ENCODE results near the gene TPPP.

The TPPP gene

DNA sequence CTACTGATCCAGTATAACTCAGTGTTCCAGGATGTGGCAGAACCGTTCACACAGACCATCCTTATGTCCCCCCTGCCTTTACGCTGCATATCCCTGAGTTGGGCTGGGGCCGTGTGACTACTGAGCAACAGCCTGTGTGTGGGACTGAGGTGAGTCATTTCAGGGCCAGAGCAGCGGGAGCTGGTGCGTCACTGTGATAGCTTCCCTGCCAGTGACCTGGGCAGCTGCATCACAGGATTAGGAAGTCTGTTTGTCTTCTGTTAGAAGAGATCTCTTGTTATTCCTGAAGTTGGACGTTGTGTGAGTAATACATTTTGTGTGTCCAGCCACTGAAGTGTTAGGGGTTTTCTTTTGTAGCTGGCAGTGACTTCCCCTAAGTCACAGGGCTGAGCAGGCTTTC lies 35.6 kb downstream of the TPPP start:
- H3K4me2 ChIP-seq (ENCODE audit: low read length): no peak overlapping the region
- H3K9me3 ChIP-seq (replicated peaks; ENCODE audit: low read length): no peaks in the 10 kb centered on the region
- no peak overlapping the region for H3K4me3 ChIP-seq (ENCODE audit: low read length)
- no peak overlapping the region for H3K9ac ChIP-seq (ENCODE audit: low read depth, low read length)
- peaks cover 18% of the 10 kb centered on the region for H3K36me3 ChIP-seq (ENCODE audit: insufficient read depth, low read length)
- H3K4me1 ChIP-seq (ENCODE audit: control insufficient read depth, insufficient read depth, low read length): no peaks in the 10 kb centered on the region
- H3K27me3 ChIP-seq (ENCODE audit: control insufficient read depth, insufficient read depth, low read length): no peaks in the 10 kb centered on the region

DNA sequence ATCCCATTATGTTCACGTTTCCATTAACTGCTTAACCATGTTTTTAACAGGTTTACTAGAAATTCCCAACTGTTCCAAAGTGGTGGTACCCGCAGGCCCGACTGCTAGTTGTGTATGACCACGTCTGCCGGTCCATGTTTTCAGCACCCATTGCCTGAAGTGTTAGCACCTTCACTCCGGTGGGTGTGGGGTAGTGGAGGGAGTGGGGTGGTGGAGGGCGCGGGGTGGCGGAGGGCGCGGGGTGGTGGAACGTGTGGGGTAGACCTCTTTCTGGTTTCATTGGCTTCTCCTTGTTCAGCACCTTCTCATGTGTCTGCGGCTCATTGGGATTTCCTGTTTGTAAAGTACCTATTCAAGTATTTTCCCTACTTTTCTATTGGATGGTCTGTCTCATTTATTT lies 37.7 kb downstream of the TPPP start:
- no peaks in the 10 kb centered on the region for H3K4me1 ChIP-seq (ENCODE audit: control insufficient read depth, insufficient read depth, low read length)
- H3K9me3 ChIP-seq (replicated peaks; ENCODE audit: low read length): no peaks in the 10 kb centered on the region
- H3K36me3 ChIP-seq (ENCODE audit: insufficient read depth, low read length): peaks cover 16% of the 10 kb centered on the region
- H3K9ac ChIP-seq (ENCODE audit: low read depth, low read length): no peak overlapping the region
- no peak overlapping the region for H3K4me3 ChIP-seq (ENCODE audit: low read length)
- H3K27me3 ChIP-seq (ENCODE audit: control insufficient read depth, insufficient read depth, low read length): no peaks in the 10 kb centered on the region
- no peak overlapping the region for H3K4me2 ChIP-seq (ENCODE audit: low read length)

DNA sequence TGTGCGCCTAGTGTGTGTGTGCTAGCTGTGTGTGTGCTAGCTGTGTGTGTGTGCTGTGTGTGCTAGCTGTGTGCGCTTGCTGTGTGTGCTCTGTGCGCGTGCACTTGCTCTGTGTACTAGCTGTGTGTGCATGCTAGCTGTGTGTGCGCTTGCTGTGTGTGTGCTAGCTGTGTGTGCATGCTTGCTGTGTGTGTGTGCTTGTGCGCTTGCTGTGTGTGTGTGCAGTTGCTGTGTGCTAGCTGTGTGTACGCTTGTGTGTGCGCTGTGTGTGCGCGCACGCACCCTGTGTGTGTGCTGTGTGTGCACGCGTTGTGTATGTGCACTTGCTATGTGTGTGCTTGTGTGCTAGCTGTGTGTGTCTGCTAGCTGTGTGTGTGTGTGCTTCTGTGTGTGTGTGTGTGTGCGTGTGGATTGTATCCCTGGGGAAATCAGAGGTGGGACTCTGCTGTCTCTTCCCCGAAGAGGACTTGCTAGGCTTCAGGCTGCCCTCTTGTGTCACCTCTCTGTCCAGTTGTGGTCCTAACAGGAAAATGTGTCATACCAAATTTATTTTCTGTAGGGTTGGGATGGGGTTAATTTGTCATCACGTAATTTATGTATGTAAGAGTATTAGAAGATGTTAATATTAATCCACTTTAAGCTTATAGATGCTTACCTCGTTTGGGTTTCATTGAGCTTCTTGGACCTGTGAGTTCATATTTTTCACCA lies 38.9 kb downstream of the TPPP start:
- H3K4me2 ChIP-seq (ENCODE audit: low read length): no peak overlapping the region
- peaks cover 10% of the 10 kb centered on the region for H3K36me3 ChIP-seq (ENCODE audit: insufficient read depth, low read length)
- H3K9ac ChIP-seq (ENCODE audit: low read depth, low read length): no peak overlapping the region
- no peaks in the 10 kb centered on the region for H3K27me3 ChIP-seq (ENCODE audit: control insufficient read depth, insufficient read depth, low read length)
- no peaks in the 10 kb centered on the region for H3K4me1 ChIP-seq (ENCODE audit: control insufficient read depth, insufficient read depth, low read length)
- H3K4me3 ChIP-seq (ENCODE audit: low read length): no peak overlapping the region
- H3K9me3 ChIP-seq (replicated peaks; ENCODE audit: low read length): no peaks in the 10 kb centered on the region

DNA sequence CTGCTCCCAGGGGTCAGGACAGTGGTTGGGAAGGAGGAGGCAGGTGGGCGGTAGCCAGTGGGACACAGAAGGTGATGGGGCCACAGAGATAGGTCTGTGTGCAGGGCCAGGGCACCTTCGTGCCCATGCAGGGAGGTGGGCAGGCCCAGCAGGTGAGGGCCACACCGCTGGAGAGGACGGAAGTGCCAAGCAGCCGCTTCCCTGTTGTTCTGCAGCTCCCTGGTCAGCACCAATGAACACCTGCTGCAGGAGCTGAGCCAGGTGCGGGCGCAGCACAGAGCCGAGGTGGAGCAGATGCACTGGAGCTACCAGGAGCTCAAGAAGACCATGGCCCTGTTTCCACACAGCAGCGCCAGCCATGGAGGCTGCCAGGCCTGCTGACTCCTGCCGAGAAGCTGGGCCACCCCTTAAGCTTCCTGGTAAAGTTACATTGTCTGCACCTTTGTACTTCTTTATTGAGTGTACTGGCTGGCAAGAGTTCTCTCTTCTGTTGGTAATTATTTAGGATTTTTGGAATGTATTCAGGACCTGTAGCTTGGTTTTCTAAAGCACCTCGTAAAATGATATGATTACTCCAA lies 40.3 kb downstream of the TPPP start:
- Histone ChIP-seq H3K4me3 (ENCODE audit: low read length) (no peak overlapping the region), H3K27me3 (ENCODE audit: control insufficient read depth, insufficient read depth, low read length) (no peaks in the 10 kb centered on the region), H3K36me3 (ENCODE audit: insufficient read depth, low read length) (peaks cover 9% of the 10 kb centered on the region), H3K9me3 (replicated peaks; ENCODE audit: low read length) (no peaks in the 10 kb centered on the region), H3K9ac (ENCODE audit: low read depth, low read length) (no peak overlapping the region), H3K4me1 (ENCODE audit: control insufficient read depth, insufficient read depth, low read length) (no peaks in the 10 kb centered on the region), H3K4me2 (ENCODE audit: low read length) (no peak overlapping the region)

DNA sequence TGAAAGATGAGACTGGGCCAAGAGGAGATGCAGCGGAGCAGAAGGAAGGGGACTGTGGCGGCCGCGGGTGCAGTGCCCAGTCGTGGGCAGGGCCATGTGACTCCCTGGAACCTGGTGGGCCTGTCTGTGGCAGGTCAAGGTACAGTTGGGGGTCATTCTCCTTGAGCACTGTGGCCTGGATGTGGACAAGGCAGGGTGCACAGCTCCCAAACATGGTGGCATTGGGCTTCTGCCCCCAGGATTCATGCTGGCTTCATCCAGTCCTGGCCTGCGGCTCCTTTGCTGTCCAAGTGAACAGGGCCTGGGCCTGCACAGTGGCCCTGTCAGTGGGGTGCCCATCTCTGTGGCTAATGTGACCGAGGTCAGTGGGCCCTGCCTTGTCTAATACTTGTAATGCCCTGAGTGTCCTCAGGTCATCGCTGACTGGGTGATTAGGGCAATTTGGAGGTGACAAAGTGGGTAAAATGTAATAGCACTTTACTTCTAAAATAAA lies 41.1 kb downstream of the TPPP start:
- Histone ChIP-seq H3K4me1 (ENCODE audit: control insufficient read depth, insufficient read depth, low read length) (no peaks in the 10 kb centered on the region), H3K9me3 (replicated peaks; ENCODE audit: low read length) (no peaks in the 10 kb centered on the region), H3K9ac (ENCODE audit: low read depth, low read length) (no peak overlapping the region), H3K4me3 (ENCODE audit: low read length) (no peak overlapping the region), H3K36me3 (ENCODE audit: insufficient read depth, low read length) (peaks cover 13% of the 10 kb centered on the region), H3K4me2 (ENCODE audit: low read length) (no peak overlapping the region), H3K27me3 (ENCODE audit: control insufficient read depth, insufficient read depth, low read length) (no peaks in the 10 kb centered on the region)

DNA sequence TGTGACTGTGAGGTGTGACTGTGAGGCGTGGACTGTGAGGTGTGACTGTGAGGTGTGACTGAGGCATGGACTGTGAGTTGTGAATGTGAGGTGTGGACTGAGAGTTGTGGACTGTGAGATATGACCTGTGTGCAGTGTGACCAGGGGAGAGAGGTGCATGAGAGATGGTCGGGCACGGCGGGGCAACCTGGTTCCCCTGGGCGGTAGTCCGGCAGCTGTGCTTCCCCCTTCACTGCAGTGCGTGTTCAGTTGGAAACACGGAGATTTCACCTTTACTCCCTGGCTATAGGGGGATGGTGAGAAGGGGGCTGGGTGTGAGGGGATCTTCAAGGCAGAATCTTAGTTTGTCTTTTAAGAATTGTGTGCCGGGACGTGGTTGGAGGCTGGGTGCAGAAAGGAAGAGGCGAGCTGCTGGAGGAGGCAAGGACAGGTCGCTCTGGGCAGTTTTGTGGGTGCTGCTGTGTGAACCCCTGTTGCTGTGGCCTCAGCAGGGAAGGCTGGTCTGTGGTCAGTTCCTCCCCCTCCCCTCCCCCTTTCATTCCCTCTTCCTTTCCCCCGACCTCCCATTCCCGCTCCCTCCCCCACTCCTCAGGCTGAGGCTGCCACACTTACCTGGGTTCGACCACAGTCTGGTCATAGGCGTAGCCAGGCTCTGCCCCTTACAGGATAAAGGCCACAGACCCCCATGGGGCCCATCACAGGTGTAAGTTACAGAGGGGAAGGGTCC lies 41.7 kb downstream of the TPPP start:
- Histone ChIP-seq H3K9me3 (replicated peaks; ENCODE audit: low read length) (no peaks in the 10 kb centered on the region), H3K27me3 (ENCODE audit: control insufficient read depth, insufficient read depth, low read length) (no peaks in the 10 kb centered on the region), H3K4me3 (ENCODE audit: low read length) (no peak overlapping the region), H3K4me1 (ENCODE audit: control insufficient read depth, insufficient read depth, low read length) (no peaks in the 10 kb centered on the region), H3K4me2 (ENCODE audit: low read length) (no peak overlapping the region), H3K9ac (ENCODE audit: low read depth, low read length) (no peak overlapping the region), H3K36me3 (ENCODE audit: insufficient read depth, low read length) (peaks cover 17% of the 10 kb centered on the region)

DNA sequence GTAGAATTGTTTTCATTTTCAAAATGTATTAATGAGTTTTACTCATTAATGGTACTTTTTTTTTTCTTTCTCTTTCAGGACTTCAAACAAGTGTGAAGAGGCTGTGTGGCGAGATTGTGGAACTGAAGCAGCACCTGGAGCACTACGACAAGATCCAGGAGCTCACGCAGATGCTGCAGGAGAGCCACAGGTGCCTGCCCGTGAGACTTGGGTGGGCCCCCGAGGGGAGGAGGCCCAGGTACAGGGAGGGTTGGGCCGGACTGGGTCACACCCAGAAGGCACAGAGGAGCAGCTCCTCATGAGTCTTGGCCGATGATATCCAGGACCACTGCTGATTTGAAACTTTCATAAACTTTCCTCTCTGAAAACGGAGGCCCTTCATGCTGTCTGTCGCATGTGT lies 45.4 kb downstream of the TPPP start:
- no peaks in the 10 kb centered on the region for H3K9me3 ChIP-seq (replicated peaks; ENCODE audit: low read length)
- peaks cover 20% of the 10 kb centered on the region for H3K36me3 ChIP-seq (ENCODE audit: insufficient read depth, low read length)
- no peak overlapping the region for H3K4me2 ChIP-seq (ENCODE audit: low read length)
- H3K4me1 ChIP-seq (ENCODE audit: control insufficient read depth, insufficient read depth, low read length): peaks cover 5% of the 10 kb centered on the region
- H3K27me3 ChIP-seq (ENCODE audit: control insufficient read depth, insufficient read depth, low read length): no peaks in the 10 kb centered on the region
- no peak overlapping the region for H3K9ac ChIP-seq (ENCODE audit: low read depth, low read length)
- no peak overlapping the region for H3K4me3 ChIP-seq (ENCODE audit: low read length)

DNA sequence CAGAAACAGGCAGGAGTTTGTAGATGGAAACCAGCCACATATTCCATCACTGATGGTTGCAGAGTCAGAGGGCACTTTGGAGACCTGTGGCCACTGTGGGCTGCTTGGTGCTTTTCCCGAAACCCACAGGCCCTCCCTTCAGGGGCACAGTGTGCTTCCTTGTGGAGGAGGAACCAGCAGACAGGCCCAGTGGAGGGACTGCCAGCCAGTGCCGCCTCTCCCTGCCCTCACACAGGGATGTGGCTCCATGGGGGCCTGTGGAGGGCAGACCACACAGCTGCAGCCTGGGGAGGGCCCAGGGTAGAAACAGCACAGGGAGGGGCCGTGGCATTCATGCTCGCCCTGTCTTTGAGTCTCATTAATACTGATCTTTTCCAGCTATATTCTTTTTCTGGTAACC lies 45.8 kb downstream of the TPPP start:
- Histone ChIP-seq H3K4me2 (ENCODE audit: low read length) (no peak overlapping the region), H3K9ac (ENCODE audit: low read depth, low read length) (no peak overlapping the region), H3K9me3 (replicated peaks; ENCODE audit: low read length) (no peaks in the 10 kb centered on the region), H3K27me3 (ENCODE audit: control insufficient read depth, insufficient read depth, low read length) (no peaks in the 10 kb centered on the region), H3K4me1 (ENCODE audit: control insufficient read depth, insufficient read depth, low read length) (peaks cover 5% of the 10 kb centered on the region), H3K4me3 (ENCODE audit: low read length) (no peak overlapping the region), H3K36me3 (ENCODE audit: insufficient read depth, low read length) (peaks cover 18% of the 10 kb centered on the region)

DNA sequence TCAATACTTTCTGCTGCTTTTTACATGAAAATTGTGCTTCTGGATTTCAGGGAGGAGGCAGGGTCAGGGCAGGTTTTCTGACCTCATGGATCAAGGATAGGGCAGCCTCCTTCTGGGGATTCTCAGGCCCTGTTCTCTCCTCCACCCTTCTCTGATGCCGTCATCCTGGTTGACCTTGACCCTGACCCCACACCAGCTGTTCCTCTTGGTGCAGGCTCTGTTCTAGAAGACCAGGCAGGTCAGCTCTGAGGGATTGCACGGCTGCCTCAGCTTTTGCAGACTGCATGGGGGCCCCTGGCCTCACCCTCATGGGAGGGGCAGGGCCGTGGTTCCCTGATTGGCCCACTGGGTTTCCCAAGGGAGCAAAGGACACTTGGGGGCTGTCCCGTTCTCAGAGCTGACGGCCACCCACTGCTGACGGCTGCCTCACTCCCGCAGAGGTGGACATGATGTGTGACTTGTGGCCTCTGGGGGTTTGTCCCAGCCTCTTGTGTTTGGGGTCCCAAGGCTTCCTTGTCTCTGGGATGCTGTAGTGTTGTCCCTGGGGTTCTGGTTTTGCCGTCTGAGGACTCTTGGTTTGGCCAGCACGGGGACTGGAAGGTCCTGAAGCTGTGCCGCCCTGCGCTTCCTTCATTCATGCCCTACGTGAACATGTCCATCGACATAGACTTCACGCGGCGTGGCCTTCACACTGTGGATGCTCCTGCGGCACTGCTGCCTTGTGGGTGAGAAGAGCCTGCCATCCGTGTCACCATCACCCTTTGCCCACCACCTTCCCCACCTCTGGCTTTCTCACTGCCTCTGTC lies 46.6 kb downstream of the TPPP start:
- Histone ChIP-seq H3K4me2 (ENCODE audit: low read length) (no peak overlapping the region), H3K27me3 (ENCODE audit: control insufficient read depth, insufficient read depth, low read length) (no peaks in the 10 kb centered on the region), H3K4me3 (ENCODE audit: low read length) (no peak overlapping the region), H3K4me1 (ENCODE audit: control insufficient read depth, insufficient read depth, low read length) (peaks cover 5% of the 10 kb centered on the region), H3K36me3 (ENCODE audit: insufficient read depth, low read length) (peaks cover 18% of the 10 kb centered on the region), H3K9ac (ENCODE audit: low read depth, low read length) (no peak overlapping the region), H3K9me3 (replicated peaks; ENCODE audit: low read length) (no peaks in the 10 kb centered on the region)

DNA sequence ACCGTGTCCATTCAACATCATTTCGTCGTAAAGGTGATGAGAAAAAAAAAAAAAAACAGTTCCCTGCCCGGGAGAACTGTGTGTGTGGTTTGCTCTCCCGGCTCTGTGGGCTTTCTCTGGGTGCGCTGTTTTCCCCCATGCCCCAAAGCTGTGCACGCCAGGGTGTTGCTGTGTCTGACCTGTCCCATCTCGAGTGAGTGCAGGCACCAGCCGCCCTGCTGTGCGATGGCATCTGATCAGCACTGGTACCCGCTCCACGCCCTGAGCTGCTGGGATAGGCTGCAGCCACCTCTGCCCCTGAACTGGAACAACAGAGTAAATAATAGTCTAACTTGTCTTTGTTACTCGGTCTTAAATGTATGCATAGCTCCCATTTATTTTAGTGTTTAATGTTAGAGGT lies 47.7 kb downstream of the TPPP start:
- Histone ChIP-seq H3K4me1 (ENCODE audit: control insufficient read depth, insufficient read depth, low read length) (peaks cover 5% of the 10 kb centered on the region), H3K27me3 (ENCODE audit: control insufficient read depth, insufficient read depth, low read length) (no peaks in the 10 kb centered on the region), H3K4me2 (ENCODE audit: low read length) (no peak overlapping the region), H3K36me3 (ENCODE audit: insufficient read depth, low read length) (peaks cover 23% of the 10 kb centered on the region), H3K4me3 (ENCODE audit: low read length) (no peak overlapping the region), H3K9me3 (replicated peaks; ENCODE audit: low read length) (no peaks in the 10 kb centered on the region), H3K9ac (ENCODE audit: low read depth, low read length) (no peak overlapping the region)

DNA sequence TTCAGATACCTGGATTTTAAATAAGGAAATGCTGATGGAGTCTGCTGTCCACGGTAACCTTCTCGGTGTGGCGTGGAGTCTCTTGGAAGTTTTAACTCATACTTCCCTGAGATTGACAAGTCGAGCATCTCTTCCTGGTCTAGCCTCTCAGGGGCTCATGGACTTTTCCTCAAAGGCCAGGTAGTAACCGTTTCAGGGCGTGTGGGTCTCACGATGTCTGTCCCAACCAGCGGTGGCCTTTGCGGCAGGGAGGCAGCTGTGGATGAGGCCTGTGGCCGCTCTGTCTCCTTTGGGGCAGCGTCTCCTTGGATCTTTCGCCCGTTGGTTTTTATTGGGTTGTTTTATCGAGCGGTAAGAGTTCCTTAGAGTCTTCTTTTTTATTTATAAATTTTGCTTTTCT lies 48.2 kb downstream of the TPPP start:
- no peak overlapping the region for H3K9ac ChIP-seq (ENCODE audit: low read depth, low read length)
- peaks cover 5% of the 10 kb centered on the region for H3K4me1 ChIP-seq (ENCODE audit: control insufficient read depth, insufficient read depth, low read length)
- H3K4me2 ChIP-seq (ENCODE audit: low read length): no peak overlapping the region
- H3K4me3 ChIP-seq (ENCODE audit: low read length): no peak overlapping the region
- H3K9me3 ChIP-seq (replicated peaks; ENCODE audit: low read length): no peaks in the 10 kb centered on the region
- no peaks in the 10 kb centered on the region for H3K27me3 ChIP-seq (ENCODE audit: control insufficient read depth, insufficient read depth, low read length)
- H3K36me3 ChIP-seq (ENCODE audit: insufficient read depth, low read length): peaks cover 26% of the 10 kb centered on the region
